GM12878 (cell line): ENCODE results near the gene SMARCD1. TPM values are rescaled to one million over a fixed set of nuclear protein-coding genes. Genes with fewer than 3 reads are reported as not detected.

Experiments
- ATAC-seq: fragments of 200-7000 bp; cut with Tn5 transposase; 3 replicates; pipeline ENCODE4 v1.9.1; 2020; ENCODE audit warnings: mild to moderate bottlenecking, moderate library complexity
- BruUV-seq: library from RNA; stranded (reverse); fragments of 400-500 nt; replicated peaks from 2 replicates; lab custom pipeline; 2021; lab: Mats Ljungman, UMichigan
- CTCF ChIA-PET: fragments of 300-600 bp; sonication (Branson Sonifier 250); formaldehyde crosslinking; extraction: SDS; loops from one replicate; lab custom pipeline; 2021; ENCODE audit warnings: inconsistent platforms; lab: Yijun Ruan, JAX
- POLR2A ChIA-PET: fragments of 350-600 bp; formaldehyde crosslinking; extraction: SDS; loops from one replicate; lab custom pipeline; 2021; ENCODE audit warnings: inconsistent platforms; lab: Charles Lee
- RAD21 ChIA-PET: fragments of 300-600 bp; sonication (Branson Sonifier 250); formaldehyde crosslinking; loops from one replicate; lab custom pipeline; 2023; ENCODE audit warnings: antibody characterized with exemption; ENCODE audit not compliant: unreplicated experiment; lab: Charles Lee
- SMC1A ChIA-PET: fragments of 300-600 bp; sonication (Branson Sonifier 250); formaldehyde crosslinking; loops from one replicate; lab custom pipeline; 2023; ENCODE audit not compliant: unreplicated experiment, uncharacterized antibody; lab: Charles Lee
- DNase-seq: peaks from one replicate; pipeline ENCODE4 v3.0.0-alpha.2; 2011; ENCODE audit warnings: low read depth, low spot score
- FAIRE-seq: peaks from 3 replicates; lab custom pipeline; 2011; peaks lifted over from hg19 to GRCh38; lab: Jason Lieb, UNC
- H2AFZ ChIP-seq: 2 replicates; pipeline ENCODE4 v1.6.0; 2011; ENCODE audit warnings: low read depth, low read length, control low read depth; ENCODE audit not compliant: control insufficient read depth
- H3K27ac ChIP-seq: 2 replicates; pipeline ENCODE4 v1.5.1; 2011; ENCODE audit warnings: control low read depth; ENCODE audit not compliant: control insufficient read depth, insufficient read depth
- H3K27me3 ChIP-seq, 2 experiments: replicated peaks in 1 of 2; 2 replicates each; pipeline versions ENCODE4 v1.6.0 to v1.6.1; 2011; ENCODE audit warnings: low read length in 1 of 2; ENCODE audit not compliant: control insufficient read depth in 2 of 2, insufficient read depth in 2 of 2
- H3K36me3 ChIP-seq, 2 experiments: 2 replicates each; pipeline ENCODE4 v1.5.1; 2011; ENCODE audit warnings: low read length in 1 of 2; ENCODE audit not compliant: control insufficient read depth in 2 of 2, insufficient read depth in 2 of 2
- H3K4me1 ChIP-seq: 2 replicates; pipeline ENCODE4 v1.6.1; 2011; ENCODE audit warnings: mild to moderate bottlenecking, low read length, moderate library complexity, mixed read lengths; ENCODE audit not compliant: control insufficient read depth, insufficient read depth
- H3K4me2 ChIP-seq: 2 replicates; pipeline ENCODE4 v1.6.0; 2011; ENCODE audit warnings: control low read depth; ENCODE audit not compliant: control insufficient read depth, insufficient read depth
- H3K4me3 ChIP-seq: fragments of 200-600 bp; sonication (generic); 2 replicates; pipeline ENCODE4 v1.5.1; 2016
- H3K79me2 ChIP-seq: 2 replicates; pipeline ENCODE4 v1.6.0; 2011; ENCODE audit warnings: low read length; ENCODE audit not compliant: control insufficient read depth, insufficient read depth
- H3K9ac ChIP-seq: 2 replicates; pipeline ENCODE4 v1.8.0; 2011; ENCODE audit warnings: low read length, control low read depth, mixed read lengths; ENCODE audit not compliant: control insufficient read depth, insufficient read depth
- H3K9me3 ChIP-seq: replicated peaks from 3 replicates; pipeline ENCODE4 v1.5.1; 2011; ENCODE audit warnings: mild to moderate bottlenecking, low read length; ENCODE audit not compliant: control insufficient read depth, insufficient read depth
- H4K20me1 ChIP-seq: 2 replicates; pipeline ENCODE4 v1.6.0; 2011; ENCODE audit not compliant: control insufficient read depth, insufficient read depth
- BCLAF1 ChIP-seq: fragments of 450-650 bp; IDR thresholded peaks from 2 replicates; pipeline ENCODE4 v1.6.1; 2017; ENCODE audit warnings: antibody characterized with exemption, mild to moderate bottlenecking, moderate library complexity
- BHLHE40 ChIP-seq, 2 experiments: fragments of 450-650 bp in 1 of 2; IDR thresholded peaks; 2 replicates each; pipeline ENCODE4 v1.6.1; 2011 to 2017; ENCODE audit warnings: low read depth in 2 of 2, borderline replicate concordance in 1 of 2, improper control_type of control experiment in 1 of 2, low read length in 1 of 2, mild to moderate bottlenecking in 1 of 2
- EP300 ChIP-seq, 2 experiments: fragments of 150-350 bp in 1 of 2; IDR thresholded peaks; 2 replicates each; pipeline ENCODE4 v1.6.1; 2011 to 2012; ENCODE audit warnings: low read depth in 2 of 2, low read length in 2 of 2, borderline replicate concordance in 1 of 2, improper control_type of control experiment in 1 of 2, inconsistent platforms in 1 of 2; ENCODE audit not compliant: control insufficient read depth in 1 of 2
- IRF4 ChIP-seq: IDR thresholded peaks from 2 replicates; pipeline ENCODE4 v1.6.1; 2011; ENCODE audit warnings: low read depth, low read length
- KAT2A ChIP-seq: conservative IDR thresholded peaks from 2 replicates; pipeline ENCODE4 v1.6.1; 2011; ENCODE audit warnings: low read depth, low read length; ENCODE audit not compliant: control insufficient read depth
- MAX ChIP-seq: IDR thresholded peaks from 2 replicates; pipeline ENCODE4 v1.6.1; 2012; ENCODE audit warnings: low read depth, low read length, improper control_type of control experiment
- MTA2 ChIP-seq: fragments of 450-650 bp; IDR thresholded peaks from 2 replicates; pipeline ENCODE4 v1.6.1; 2016; ENCODE audit warnings: low read depth, mild to moderate bottlenecking, moderate library complexity
- NBN ChIP-seq: fragments of 450-650 bp; IDR thresholded peaks from 2 replicates; pipeline ENCODE4 v1.6.1; 2016
- NFIC ChIP-seq: IDR thresholded peaks from 2 replicates; pipeline ENCODE4 v1.6.1; 2012; ENCODE audit warnings: low read depth, mild to moderate bottlenecking, inconsistent platforms, low read length, moderate library complexity
- POLR2AphosphoS2 ChIP-seq: IDR thresholded peaks from 2 replicates; pipeline ENCODE4 v1.6.1; 2011; ENCODE audit warnings: low read depth, mild to moderate bottlenecking, low read length, improper control_type of control experiment, moderate library complexity
- RB1 ChIP-seq: fragments of 450-650 bp; formaldehyde crosslinking; IDR thresholded peaks from 2 replicates; pipeline ENCODE4 v1.6.1; 2017; ENCODE audit warnings: mild to moderate bottlenecking, borderline replicate concordance
- RELA ChIP-seq: fragments of 450-650 bp; IDR thresholded peaks from 2 replicates; pipeline ENCODE4 v1.8.0; 2014; ENCODE audit warnings: borderline replicate concordance; ENCODE audit not compliant: partially characterized antibody
- SKIL ChIP-seq: fragments of 450-650 bp; IDR thresholded peaks from 2 replicates; pipeline ENCODE4 v1.6.1; 2017; ENCODE audit warnings: mild to moderate bottlenecking, low read depth, inconsistent platforms; ENCODE audit not compliant: poor library complexity, severe bottlenecking
- TCF7 ChIP-seq: IDR thresholded peaks from 2 replicates; pipeline ENCODE4 v1.6.1; 2014; ENCODE audit warnings: antibody characterized with exemption, borderline replicate concordance
- WGBS: methylation state at CpG from one replicate; pipeline ENCODE4 v1.1.6; 2016; ENCODE audit warnings: low lambda C conversion rate; ENCODE audit not compliant: insufficient replicate concordance, insufficient coverage; ENCODE audit errors: missing lambda C conversion rate; 5-methylcytosine and 5-hydroxymethylcytosine counted together
- in situ Hi-C: fragments of 300-500 bp; cut with MboI; formaldehyde crosslinking; loops from 9 replicates; pipeline ENCODE4 v1.14.3; 2018; ENCODE audit warnings: mixed read lengths
- intact Hi-C: fragments of 100-400 bp; cut with micrococcal nuclease; formaldehyde crosslinking; loops from one replicate; pipeline ENCODE4 v1.14.2; 2022; ENCODE audit not compliant: unreplicated experiment
- polyA plus RNA-seq, 11 experiments: library from polyadenylated mRNA; depleted of rRNA in 4 of 11; unstranded in 6 of 11; stranded (reverse) in 5 of 11; fragments of >200 nt; fragmentation: Nextera tagmentation in 4 of 11; fragmentation: Illumina TruSeq in 1 of 11; extraction: Ambion mirVana in 4 of 11; extraction: Trizol in 1 of 11; gene quantifications; 1 replicate in 1 of 11; 2 replicates in 10 of 11; pipeline versions ENCODE4 v1.2.1 to v1.2.3, GENCODE V29; 2011 to 2016; ENCODE audit warnings: inconsistent platforms in 2 of 11, missing spikeins in 2 of 11, low read depth in 1 of 11
- total RNA-seq, 4 experiments: library from RNA; depleted of rRNA in 3 of 4; stranded (reverse); fragments of >200 nt in 3 of 4; fragmentation: Illumina TruSeq in 1 of 4; extraction: Trizol in 1 of 4; gene quantifications; 2 replicates each; pipeline versions ENCODE4 v1.2.1 to v1.2.3, GENCODE V29; 2013 to 2021

SMARCD1 gene
- total and polyA plus RNA-seq, 10 of the 15 experiments (the other 5 are each of a cell fraction or from before 2014, with no cell fraction given): 1.4 to 92.4 (median 58.9) TPM

- in situ Hi-C loops (no loop called here), intact Hi-C loops (loop anchor here (1.0 to 10.0 kb wide), 3 partner anchors 17 to 191 kb away; no protein-coding TSS in a partner anchor)
- Histone ChIP-seq H3K4me1 (0 out of 2 replicates have a peak, but pooled peaks cover 4% of the 10 kb centered on the region), H3K27me3 (peaks cover 12 to 21% of the 10 kb centered on the region in 2 experiments; a peak in 3 of 4 replicates), H3K9me3 (no peaks in the 10 kb centered on the region), H3K27ac (no peak overlapping the region), H3K9ac (no peak overlapping the region), H2AFZ (peak overlapping the region; percentile 41), H3K79me2 (no peaks in the 10 kb centered on the region), H3K4me2 (no peak overlapping the region), H3K36me3 (no peaks in the 10 kb centered on the region), H4K20me1 (no peaks in the 10 kb centered on the region), H3K4me3 (no peak overlapping the region)
- ChIA-PET CTCF (interaction anchor here (0.6 to 5.0 kb wide), 27 partner anchors 9 to 436 kb away, joined by 3 to 73 read pairs (median 4); partner anchors contain the start of gene RACGAP1), SMC1A (interaction anchor here (0.9 to 3.3 kb wide), 9 partner anchors 9 to 233 kb away, joined by 3 to 25 read pairs (median 3); no protein-coding TSS in a partner anchor), POLR2A (interaction anchor here (0.6 kb wide), 1 partner anchor 41 kb away, joined by 3 read pairs; no protein-coding TSS in a partner anchor), RAD21 (interaction anchor here (0.7 to 4.1 kb wide), 7 partner anchors 9 to 123 kb away, joined by 3 to 31 read pairs (median 4); partner anchors contain the start of gene RACGAP1)
- no TSS peak for BruUV-seq
- ATAC-seq (peak; percentile 84), FAIRE-seq (peak; percentile 18), DNase-seq (no peak)
- under 1% methylated on average over 17 of the region's 17 CpGs for WGBS
- no peak for TF ChIP-seq POLR2AphosphoS2
- no peak for TF ChIP-seq KAT2A
- TF ChIP-seq MAX: no peak
- no peak for TF ChIP-seq TCF7
- no peak for TF ChIP-seq MTA2
- no peak for TF ChIP-seq EP300 (IDR thresholded peaks at IDR 0.05; ENCODE audit: borderline replicate concordance in 1 of 2, control insufficient read depth in 1 of 2, low read depth in 2 of 2, low read length in 2 of 2)
- peak; percentile 70 for TF ChIP-seq RELA
- peak; percentile 46 for TF ChIP-seq SKIL
- peak in 1 of 2 experiments; percentile 27; a peak in 1 of 4 replicates for TF ChIP-seq BHLHE40 (IDR thresholded peaks at IDR 0.05; ENCODE audit: borderline replicate concordance in 1 of 2, low read depth in 2 of 2, low read length in 1 of 2)
- 0 out of 2 replicates have a peak, but pooled peaks have one; percentile 63 for TF ChIP-seq RB1
- no peak for TF ChIP-seq BCLAF1
- 0 out of 2 replicates have a peak, but pooled peaks have one; percentile 11 for TF ChIP-seq IRF4
- no peak for TF ChIP-seq NFIC
- 0 out of 2 replicates have a peak, but pooled peaks have one; percentile 34 for TF ChIP-seq NBN
Measured at GRCh38 chr12:50055831-50056638, 29.1 kb upstream of the SMARCD1 start.
